Peyer's patch (tissue), 4 donors: ENCODE measurements around the gene EFCAB5.

ENCODE experiments used
- POLR2A ChIP-seq, 2 donors: fragments of 450-650 bp; IDR thresholded peaks; one replicate each; pipeline ENCODE4 v1.5.1; 2017; ENCODE audit warnings: antibody characterized with exemption in 2 of 2, mild to moderate bottlenecking in 2 of 2, moderate library complexity in 2 of 2
- TF ChIP-seq, protein P1 (sequence below), 6 experiments: fragments of 450-650 bp in 4 of 6; fragments of 200-600 bp in 2 of 6; sonication (generic) in 1 of 6; IDR thresholded peaks; one replicate each; pipeline ENCODE4 v1.5.1; 2017 to 2019; ENCODE audit warnings: antibody characterized with exemption in 6 of 6, mild to moderate bottlenecking in 3 of 6, moderate library complexity in 1 of 6

DNA sequence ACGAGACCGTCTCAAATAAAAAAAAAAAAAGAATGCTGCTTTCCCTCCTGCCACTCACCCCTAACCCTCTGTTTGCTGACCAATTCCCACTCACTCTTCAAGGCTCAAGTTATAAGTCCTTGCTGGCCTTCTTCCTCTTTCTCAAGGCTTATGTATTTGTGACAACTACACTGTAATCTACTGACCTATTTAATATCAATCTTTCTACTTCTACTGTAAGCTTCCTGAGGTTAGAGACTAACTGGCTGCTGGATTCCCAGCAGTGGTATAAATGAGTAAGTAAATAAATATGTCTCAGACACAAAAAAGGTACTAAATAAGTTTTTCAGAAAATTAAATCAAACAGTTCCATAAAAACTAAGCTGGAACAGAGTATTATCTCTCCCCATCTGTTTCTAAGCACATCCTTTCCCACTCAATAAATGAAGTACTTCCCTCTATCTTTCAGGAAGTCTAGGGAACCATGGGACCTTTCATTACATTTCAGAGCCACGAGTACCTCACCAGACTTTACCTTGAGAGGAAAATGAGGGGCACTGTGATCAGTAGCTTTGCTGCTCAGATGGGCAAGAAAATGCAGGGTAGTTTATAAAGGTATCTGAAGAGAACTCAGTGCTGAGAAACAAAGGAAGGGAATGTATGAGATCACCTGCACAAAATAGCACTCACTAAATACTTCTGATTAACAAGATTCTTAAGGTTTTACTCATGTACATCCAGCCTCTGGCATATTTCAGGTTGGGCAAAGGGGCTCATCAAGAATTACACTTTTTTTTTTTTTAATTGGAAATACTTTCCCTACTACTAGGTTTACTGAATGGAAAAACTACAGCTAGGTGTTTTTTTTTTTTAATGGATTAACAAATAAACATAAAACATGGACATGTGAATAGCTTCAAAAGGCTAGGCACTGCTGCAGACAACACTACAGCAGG, 22.2 kb upstream of the EFCAB5 start:
- TF ChIP-seq, protein P1, sequence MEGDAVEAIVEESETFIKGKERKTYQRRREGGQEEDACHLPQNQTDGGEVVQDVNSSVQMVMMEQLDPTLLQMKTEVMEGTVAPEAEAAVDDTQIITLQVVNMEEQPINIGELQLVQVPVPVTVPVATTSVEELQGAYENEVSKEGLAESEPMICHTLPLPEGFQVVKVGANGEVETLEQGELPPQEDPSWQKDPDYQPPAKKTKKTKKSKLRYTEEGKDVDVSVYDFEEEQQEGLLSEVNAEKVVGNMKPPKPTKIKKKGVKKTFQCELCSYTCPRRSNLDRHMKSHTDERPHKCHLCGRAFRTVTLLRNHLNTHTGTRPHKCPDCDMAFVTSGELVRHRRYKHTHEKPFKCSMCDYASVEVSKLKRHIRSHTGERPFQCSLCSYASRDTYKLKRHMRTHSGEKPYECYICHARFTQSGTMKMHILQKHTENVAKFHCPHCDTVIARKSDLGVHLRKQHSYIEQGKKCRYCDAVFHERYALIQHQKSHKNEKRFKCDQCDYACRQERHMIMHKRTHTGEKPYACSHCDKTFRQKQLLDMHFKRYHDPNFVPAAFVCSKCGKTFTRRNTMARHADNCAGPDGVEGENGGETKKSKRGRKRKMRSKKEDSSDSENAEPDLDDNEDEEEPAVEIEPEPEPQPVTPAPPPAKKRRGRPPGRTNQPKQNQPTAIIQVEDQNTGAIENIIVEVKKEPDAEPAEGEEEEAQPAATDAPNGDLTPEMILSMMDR (IDR thresholded peaks at IDR 0.05), result no peak
- TF ChIP-seq POLR2A (IDR thresholded peaks at IDR 0.05), result no peak
